Neural progenitor cell (in vitro differentiated cells): ENCODE results near the gene SLC11A1.

ENCODE experiments used
- CTCF ChIP-seq: fragments of 200-600 bp; sonication (generic); IDR thresholded peaks from 2 replicates; pipeline ENCODE4 v1.5.1; 2017; ENCODE audit warnings: antibody characterized with exemption, mild to moderate bottlenecking
- EZH2 ChIP-seq: fragments of 200-600 bp; sonication (generic); IDR thresholded peaks from 2 replicates; pipeline ENCODE4 v1.6.1; 2017; ENCODE audit warnings: antibody characterized with exemption, mild to moderate bottlenecking, moderate library complexity

GRCh38 chr2:218368150-218368528 is 13.9 kb upstream of the SLC11A1 start:
- TF ChIP-seq CTCF, result no peak
- TF ChIP-seq EZH2, result no peak
